Spleen (tissue), 11 donors: ENCODE measurements around the gene PCSK4. TPM values are rescaled to one million over a fixed set of nuclear protein-coding genes. Genes with fewer than 3 reads are reported as not detected.

ENCODE experiments used
- DNase-seq: peaks from one replicate; pipeline ENCODE4 v3.0.0-alpha.2; 2020
- H3K27ac ChIP-seq, 8 donors: fragments of 200-600 bp; sonication (generic) in 7 of 8; 1 replicate in 4 of 8; 2 replicates in 4 of 8; pipeline versions ENCODE4 v1.5.0 to v1.8.0; 2016 to 2021; ENCODE audit warnings: inconsistent platforms in 4 of 8, mild to moderate bottlenecking in 4 of 8, moderate library complexity in 1 of 8
- H3K27me3 ChIP-seq, 7 donors: fragments of 200-600 bp; sonication (generic) in 6 of 7; replicated peaks in 1 of 7; 1 replicate in 4 of 7; 2 replicates in 3 of 7; pipeline versions ENCODE4 v1.5.0 to v1.8.0; 2016 to 2021; ENCODE audit warnings: inconsistent platforms in 3 of 7, mild to moderate bottlenecking in 1 of 7
- H3K36me3 ChIP-seq, 6 donors: fragments of 200-600 bp; sonication (generic) in 5 of 6; 1 replicate in 4 of 6; 2 replicates in 2 of 6; pipeline versions ENCODE4 v1.5.0 to v1.8.0; 2016 to 2021; ENCODE audit warnings: inconsistent platforms in 2 of 6
- H3K4me1 ChIP-seq, 6 donors: fragments of 200-600 bp; sonication (generic) in 5 of 6; 1 replicate in 3 of 6; 2 replicates in 3 of 6; pipeline versions ENCODE4 v1.5.0 to v1.8.0; 2016 to 2021; ENCODE audit warnings: inconsistent platforms in 3 of 6
- H3K4me3 ChIP-seq, 8 donors: fragments of 200-600 bp; sonication (generic) in 7 of 8; 1 replicate in 4 of 8; 2 replicates in 4 of 8; pipeline versions ENCODE4 v1.5.0 to v1.8.0; 2016 to 2021; ENCODE audit warnings: inconsistent platforms in 4 of 8, mild to moderate bottlenecking in 4 of 8, moderate library complexity in 2 of 8
- H3K9me3 ChIP-seq, 8 donors: fragments of 200-600 bp; sonication (generic) in 7 of 8; 1 replicate in 4 of 8; 2 replicates in 4 of 8; pipeline versions ENCODE4 v1.5.0 to v1.8.0; 2016 to 2021; ENCODE audit warnings: inconsistent platforms in 4 of 8
- CTCF ChIP-seq, 11 experiments: fragments of 200-600 bp in 7 of 11; fragments of 450-650 bp in 4 of 11; sonication (generic) in 4 of 11; IDR thresholded peaks in 8 of 11; conservative IDR thresholded peaks in 3 of 11; 1 replicate in 7 of 11; 2 replicates in 4 of 11; pipeline versions ENCODE4 v1.4.0 to v1.8.0; 2016 to 2021; ENCODE audit warnings: antibody characterized with exemption in 11 of 11, inconsistent platforms in 4 of 11, mild to moderate bottlenecking in 1 of 11
- POLR2A ChIP-seq, 3 donors: fragments of 450-650 bp; IDR thresholded peaks; one replicate each; pipeline ENCODE4 v1.5.1; 2017; ENCODE audit warnings: antibody characterized with exemption in 3 of 3, mild to moderate bottlenecking in 1 of 3
- POLR2AphosphoS5 ChIP-seq, 3 donors: sonication (generic); formaldehyde crosslinking; IDR thresholded peaks; one replicate each; pipeline ENCODE4 v1.5.1; 2017; ENCODE audit warnings: antibody characterized with exemption in 3 of 3
- WGBS, 5 donors: extraction: QIAGEN DNeasy Blood & Tissue Kit in 3 of 5; methylation state at CpG; one replicate each; pipeline versions ENCODE4 v1.1.5 to v1.1.7; 2013 to 2018; 5-methylcytosine and 5-hydroxymethylcytosine counted together
- intact Hi-C: fragments of 100-400 bp; cut with DNase I; formaldehyde crosslinking; loops from one replicate; pipeline ENCODE4 v1.15.0; 2023; ENCODE audit warnings: low total_unique reads
- polyA plus RNA-seq, 3 donors: library from polyadenylated mRNA; stranded (reverse); fragments of 200-250 nt; gene quantifications; one replicate each; pipeline ENCODE4 v1.2.1, GENCODE V29; 2013
- total RNA-seq, 7 donors: library from RNA; depleted of rRNA in 3 of 7; stranded (reverse); fragments of >200 nt in 3 of 7; fragmentation: NEBNext Ultra II Directional in 4 of 7; extraction: Animal tissue kit (Norgen Biotek cat#: 25700) in 4 of 7; gene quantifications; one replicate each; pipeline versions ENCODE4 v1.1.0 to v1.2.1, GENCODE V29; 2016 to 2021
- donor health status: healthy with polysubstance abuse.
- donor health status: DM: no; HTN: no; CAD: no; lungs with moderate emphysema.
- donor health status: DM: no; HTN: no; CAD: no.
- donor health status: Bipolar disorder and iron deficiency.
- donor health status: healthy.
- donor health status: DM: no; HTN: no; CAD: no.
- donor health status: DM: yes; HTN: yes; CAD: no.

The PCSK4 gene
- total and polyA plus RNA-seq, 10 donors, result 1.1 to 4.2 (median 1.9) TPM

- Histone ChIP-seq H3K4me3 (no peak overlapping the region), H3K27ac (no peak overlapping the region), H3K9me3 (no peaks in the 10 kb centered on the region), H3K36me3 (no peaks in the 10 kb centered on the region), H3K27me3 (peaks cover 7 to 100% (median 97%) of the 10 kb centered on the region in 7 donors), H3K4me1 (peaks cover 4 to 69% (median 47%) of the 10 kb centered on the region in 6 donors)
- WGBS, 5 donors, result 47 to 78% (median 66%) methylated on average over 9 to 30 of the region's 30 CpGs
- TF ChIP-seq POLR2A (IDR thresholded peaks at IDR 0.05), result no peak
- TF ChIP-seq CTCF (IDR thresholded peaks at IDR 0.05 in 8 of 11, conservative IDR thresholded peaks at IDR 0.05 in 3 of 11), result no peak
- TF ChIP-seq POLR2AphosphoS5 (IDR thresholded peaks at IDR 0.05), result no peak
- no peak for DNase-seq
- intact Hi-C loops, result no loop called here
Observed at GRCh38 chr19:1452802-1453524, 37.2 kb downstream of the PCSK4 start.

- Histone ChIP-seq H3K36me3 (no peaks in the 10 kb centered on the region), H3K4me3 (no peak overlapping the region), H3K9me3 (no peaks in the 10 kb centered on the region), H3K27ac (no peak overlapping the region), H3K27me3 (peaks cover 7 to 100% (median 95%) of the 10 kb centered on the region in 7 donors), H3K4me1 (peaks cover 4 to 70% (median 47%) of the 10 kb centered on the region in 6 donors)
- WGBS, 5 donors, result 34 to 47% (median 39%) methylated on average over 33 to 39 of the region's 39 CpGs
- intact Hi-C loops, result no loop called here
- TF ChIP-seq POLR2A (IDR thresholded peaks at IDR 0.05) (no peak), CTCF (IDR thresholded peaks at IDR 0.05 in 8 of 11, conservative IDR thresholded peaks at IDR 0.05 in 3 of 11) (no peak), POLR2AphosphoS5 (IDR thresholded peaks at IDR 0.05) (no peak)
- no peak for DNase-seq
Observed at GRCh38 chr19:1451916-1452801, 38.0 kb downstream of the PCSK4 start.

GRCh38 chr19:1450735-1451731, 39.1 kb downstream of the PCSK4 start:
- TF ChIP-seq POLR2AphosphoS5 (IDR thresholded peaks at IDR 0.05) (no peak), POLR2A (IDR thresholded peaks at IDR 0.05) (no peak), CTCF (IDR thresholded peaks at IDR 0.05 in 8 of 11, conservative IDR thresholded peaks at IDR 0.05 in 3 of 11) (no peak)
- no peak overlapping the region for H3K27ac ChIP-seq
- H3K9me3 ChIP-seq, result no peaks in the 10 kb centered on the region

More at GRCh38 chr19:1450735-1451731, 39.1 kb downstream of the PCSK4 start:
- intact Hi-C loops, result no loop called here
- Histone ChIP-seq H3K4me1 (peaks cover 13 to 70% (median 52%) of the 10 kb centered on the region in 6 donors), H3K4me3 (no peak overlapping the region), H3K36me3 (no peaks in the 10 kb centered on the region), H3K27me3 (peaks cover 13 to 100% (median 95%) of the 10 kb centered on the region in 7 donors)
- 57 to 63% (median 59%) methylated on average over 17 to 22 of the region's 22 CpGs for WGBS, 5 donors
- DNase-seq, result no peak
